ENCODE results near the gene AGFG2.

GRCh38 chr7:100563809-100564400 lies 24.9 kb downstream of the AGFG2 start:
- TF ChIP-seq CTCF (conservative IDR thresholded peaks at IDR 0.05; ENCODE audit: low read depth, low read length) (peak; percentile 89), RAD21 (IDR thresholded peaks at IDR 0.05; ENCODE audit: low read length) (peak; percentile 84), POLR2A (IDR thresholded peaks at IDR 0.05; ENCODE audit: low read depth, low read length) (no peak), BHLHE40 (IDR thresholded peaks at IDR 0.05; ENCODE audit: low read depth, low read length) (no peak), FOS (IDR thresholded peaks at IDR 0.05; ENCODE audit: low read depth, low read length) (no peak), MXI1 (IDR thresholded peaks at IDR 0.05; ENCODE audit: borderline replicate concordance, low read depth, low read length) (no peak), CEBPB (IDR thresholded peaks at IDR 0.05; ENCODE audit: low read depth, low read length) (no peak), USF2 (IDR thresholded peaks at IDR 0.05; ENCODE audit: low read depth, low read length) (no peak), ELK1 (IDR thresholded peaks at IDR 0.05; ENCODE audit: borderline replicate concordance, low read depth, low read length) (no peak), SMC3 (IDR thresholded peaks at IDR 0.05; ENCODE audit: low read depth, low read length) (peak; percentile 84), RCOR1 (IDR thresholded peaks at IDR 0.05; ENCODE audit: insufficient replicate concordance, low read length) (no peak), RFX5 (IDR thresholded peaks at IDR 0.05; ENCODE audit: low read depth, low read length) (no peak)
